Measurements from ENCODE around the gene RPUSD1.
"Not testable (repeated sequence)": the region's sequence is repeated elsewhere in the genome, so short reads cannot be mapped to it uniquely, and the experiment has no call there.

RPUSD1 gene

DNA sequence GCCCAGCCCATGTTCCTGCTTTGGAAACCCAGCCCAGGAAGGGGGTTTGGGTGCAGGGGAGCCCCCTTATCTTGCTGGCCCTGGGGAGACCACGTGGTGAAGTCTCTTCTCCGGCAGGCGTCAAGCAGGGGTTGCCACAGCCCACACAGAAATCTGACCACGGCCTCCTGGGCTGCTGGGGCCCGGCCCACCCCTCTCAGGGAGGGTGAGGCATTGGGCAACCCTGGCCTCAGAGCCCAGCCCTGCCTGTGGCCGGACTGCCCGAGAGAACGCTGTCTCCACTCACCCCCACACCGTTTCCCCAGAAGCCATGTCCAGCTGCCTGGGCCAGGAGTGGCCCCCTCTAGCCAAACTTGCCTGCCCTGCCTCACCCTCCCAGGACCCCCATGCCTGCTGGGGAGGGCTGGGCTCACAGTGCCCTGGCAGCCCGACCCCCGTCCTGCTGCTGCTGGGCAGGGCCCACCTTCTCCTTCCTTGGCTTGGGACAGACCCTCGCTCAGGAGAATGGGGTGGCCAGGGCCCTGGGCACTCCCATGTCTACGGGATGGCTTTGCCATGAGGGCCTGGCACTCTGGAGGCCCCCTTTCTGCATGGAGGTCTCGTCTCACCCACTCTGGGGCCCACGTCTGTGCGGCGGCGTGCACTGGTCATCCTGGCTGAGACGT is 6.7 kb downstream of the RPUSD1 start:
- no peak for DNase-seq

DNA sequence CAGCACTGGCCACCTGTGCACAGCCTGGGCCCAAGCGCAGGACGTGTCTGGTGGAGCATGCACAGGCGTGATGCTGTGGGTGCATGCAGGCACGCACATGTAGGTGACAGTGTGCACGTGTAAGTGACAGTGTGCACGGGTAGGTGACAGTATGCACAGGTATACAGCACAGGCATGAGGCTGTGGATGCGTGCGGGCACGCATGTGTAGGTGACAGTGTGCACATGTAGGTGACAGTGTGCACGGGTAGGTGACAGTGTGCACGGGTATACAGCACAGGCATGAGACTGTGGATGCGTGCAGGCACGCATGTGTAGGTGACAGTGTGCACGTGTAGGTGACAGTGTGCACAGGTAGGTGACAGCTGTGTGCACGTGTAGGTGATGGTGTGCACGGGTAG is 7.9 kb downstream of the RPUSD1 start:
- DNase-seq = no peak

DNA sequence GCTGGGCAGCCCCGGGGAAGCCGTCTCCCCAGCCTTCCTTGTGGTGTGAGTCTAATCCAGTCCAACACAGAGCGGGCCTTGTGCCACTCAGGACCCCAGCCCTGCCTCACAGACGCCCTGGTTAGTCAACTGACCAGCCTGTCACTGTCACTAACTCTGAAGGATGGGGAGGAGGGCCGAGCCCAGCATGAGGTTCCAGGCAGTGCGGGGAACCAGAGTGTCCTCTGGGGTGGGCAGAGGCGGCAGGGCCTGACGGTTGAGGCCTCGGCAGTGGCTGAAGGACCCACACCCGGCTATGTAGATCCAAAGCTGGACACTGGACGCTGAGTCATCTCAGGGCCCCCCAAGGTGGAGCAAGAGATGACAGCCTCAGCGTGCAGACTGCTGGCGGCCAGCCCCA is 8.6 kb downstream of the RPUSD1 start:
- DNase-seq = no peak

DNA sequence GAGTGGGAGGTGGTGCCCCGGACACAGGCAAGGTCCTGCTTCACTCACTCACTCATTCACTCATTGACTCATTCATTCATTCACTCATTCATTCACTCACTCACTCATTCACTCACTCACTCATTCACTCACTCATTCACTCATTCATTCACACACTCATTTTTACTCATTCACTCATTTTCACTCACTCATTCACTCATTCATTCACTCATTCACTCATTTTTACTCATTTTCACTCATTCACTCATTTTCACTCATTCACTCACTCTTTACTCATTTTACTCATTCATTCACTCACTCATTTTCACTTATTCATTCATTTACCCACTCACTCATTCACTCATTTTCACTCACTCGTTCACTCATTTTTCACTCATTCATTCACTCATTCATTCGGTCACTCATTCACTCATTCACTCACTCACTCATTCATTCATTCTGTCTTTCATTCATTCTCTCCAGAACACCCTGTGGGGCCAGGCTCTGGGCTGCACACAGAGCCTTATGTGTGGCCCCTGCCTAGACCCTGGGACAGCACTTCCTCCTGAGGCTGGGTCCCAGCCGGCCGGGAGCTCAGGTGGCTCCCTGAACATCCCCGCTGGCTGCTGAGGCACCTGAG is 9.2 kb downstream of the RPUSD1 start:
- no peak for DNase-seq

DNA sequence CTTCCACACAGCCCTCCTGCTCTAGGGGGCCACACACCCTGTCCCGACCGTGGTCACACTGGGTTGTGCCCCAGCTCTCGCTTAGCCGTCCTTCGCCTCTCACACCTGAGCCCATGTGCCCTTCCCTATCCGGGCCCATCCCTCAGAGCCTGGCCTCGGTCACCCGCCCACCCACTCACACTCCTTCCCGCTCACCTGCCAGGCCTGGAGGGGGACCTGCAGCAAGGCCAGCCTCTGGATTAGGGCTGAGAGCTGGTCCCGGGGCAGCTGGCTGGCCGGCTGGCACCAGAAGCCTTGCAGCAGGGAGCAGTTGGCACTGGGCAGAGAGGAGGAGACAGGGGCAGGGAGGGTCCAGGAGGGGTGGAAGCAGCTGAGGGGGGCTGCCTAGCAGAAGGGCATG is 9.7 kb downstream of the RPUSD1 start:
- no peak for DNase-seq

DNA sequence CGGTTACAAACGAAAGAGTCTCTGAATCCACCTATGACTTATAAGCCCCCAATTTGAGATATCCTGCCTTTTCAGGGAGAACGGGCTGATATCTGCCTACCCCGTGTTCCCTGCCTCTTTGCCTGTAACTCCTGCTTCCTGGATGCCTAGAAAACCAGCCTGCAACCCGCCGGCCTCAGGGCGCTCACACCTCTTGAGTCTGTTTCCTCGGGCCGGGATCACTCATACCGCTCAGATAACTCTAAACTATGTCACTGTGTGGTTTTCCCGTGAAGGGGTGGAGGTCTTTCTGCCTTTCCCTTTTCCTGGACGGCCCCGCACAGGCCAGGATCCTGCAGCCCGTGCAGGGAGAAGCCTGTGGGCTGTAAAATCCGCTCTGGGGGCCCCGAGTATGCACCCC is 10.4 kb downstream of the RPUSD1 start:
- no peak for DNase-seq

DNA sequence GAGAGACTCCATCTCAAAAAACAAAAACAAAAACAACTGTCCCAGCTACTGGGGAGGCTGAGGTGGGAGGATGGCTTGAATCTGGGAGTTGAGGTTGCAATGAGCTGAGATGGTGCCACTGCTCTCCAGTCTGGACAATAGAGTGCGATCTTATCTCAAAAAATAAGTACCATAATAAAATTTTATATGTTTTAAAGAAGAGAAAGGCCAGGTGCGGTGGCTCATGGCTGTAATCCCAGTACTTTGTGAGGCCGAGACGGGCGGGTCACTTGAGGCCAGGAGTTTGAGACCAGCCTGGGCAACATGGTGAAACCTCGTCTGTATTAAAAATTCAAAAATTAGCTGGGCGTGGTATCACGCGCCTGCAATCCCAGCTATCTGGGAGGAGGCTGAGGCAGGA is 11.4 kb downstream of the RPUSD1 start:
- no peak for DNase-seq

DNA sequence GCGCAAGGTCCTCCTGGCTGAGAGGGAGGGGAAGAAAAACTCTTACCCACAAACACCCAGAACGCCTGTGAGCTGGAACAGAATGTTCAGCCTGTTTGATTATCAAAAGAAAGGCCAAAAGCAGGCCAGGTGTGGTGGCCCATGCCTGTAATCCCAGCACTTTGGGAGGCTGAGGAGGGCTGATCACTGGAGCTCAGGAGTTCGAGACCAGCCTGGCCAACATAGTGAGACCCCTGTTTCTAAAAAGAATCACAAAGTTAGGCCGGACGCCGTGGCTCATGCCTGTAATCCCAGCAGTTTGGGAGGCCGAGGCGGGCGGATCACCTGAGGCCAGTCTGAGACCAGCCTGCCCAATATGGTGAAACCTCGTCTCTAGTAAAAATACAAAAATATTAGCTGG is 11.9 kb downstream of the RPUSD1 start:
- not testable (repeated sequence) for DNase-seq

DNA sequence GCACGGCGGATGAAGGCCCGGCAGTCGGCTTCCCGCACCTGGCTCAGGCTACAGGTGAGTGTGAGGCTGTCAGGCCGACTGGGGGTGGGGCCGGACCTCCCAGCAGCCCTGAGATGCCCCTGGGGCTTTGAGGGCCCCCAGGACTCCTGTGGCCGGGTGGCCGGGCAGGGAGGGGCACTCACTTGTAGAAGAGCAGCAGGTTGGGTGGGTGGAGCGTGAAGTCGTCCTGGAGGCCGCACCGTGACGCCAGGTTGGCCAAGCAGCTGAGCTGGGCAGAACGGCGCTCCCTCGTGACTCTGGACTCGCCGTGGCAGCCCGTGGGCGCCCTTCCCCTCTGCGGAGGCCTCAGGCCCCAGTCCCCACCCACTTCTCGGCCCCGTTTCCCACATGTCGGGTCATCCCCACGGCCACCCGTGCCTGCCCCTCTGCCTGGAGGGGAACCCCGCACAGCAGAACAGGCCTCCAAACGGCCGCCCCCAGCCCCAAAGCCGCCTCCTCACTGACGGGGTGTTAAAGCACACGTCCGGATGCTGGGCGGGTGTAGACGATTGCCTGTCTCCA is 12.9 kb downstream of the RPUSD1 start:
- DNase-seq = no peak

DNA sequence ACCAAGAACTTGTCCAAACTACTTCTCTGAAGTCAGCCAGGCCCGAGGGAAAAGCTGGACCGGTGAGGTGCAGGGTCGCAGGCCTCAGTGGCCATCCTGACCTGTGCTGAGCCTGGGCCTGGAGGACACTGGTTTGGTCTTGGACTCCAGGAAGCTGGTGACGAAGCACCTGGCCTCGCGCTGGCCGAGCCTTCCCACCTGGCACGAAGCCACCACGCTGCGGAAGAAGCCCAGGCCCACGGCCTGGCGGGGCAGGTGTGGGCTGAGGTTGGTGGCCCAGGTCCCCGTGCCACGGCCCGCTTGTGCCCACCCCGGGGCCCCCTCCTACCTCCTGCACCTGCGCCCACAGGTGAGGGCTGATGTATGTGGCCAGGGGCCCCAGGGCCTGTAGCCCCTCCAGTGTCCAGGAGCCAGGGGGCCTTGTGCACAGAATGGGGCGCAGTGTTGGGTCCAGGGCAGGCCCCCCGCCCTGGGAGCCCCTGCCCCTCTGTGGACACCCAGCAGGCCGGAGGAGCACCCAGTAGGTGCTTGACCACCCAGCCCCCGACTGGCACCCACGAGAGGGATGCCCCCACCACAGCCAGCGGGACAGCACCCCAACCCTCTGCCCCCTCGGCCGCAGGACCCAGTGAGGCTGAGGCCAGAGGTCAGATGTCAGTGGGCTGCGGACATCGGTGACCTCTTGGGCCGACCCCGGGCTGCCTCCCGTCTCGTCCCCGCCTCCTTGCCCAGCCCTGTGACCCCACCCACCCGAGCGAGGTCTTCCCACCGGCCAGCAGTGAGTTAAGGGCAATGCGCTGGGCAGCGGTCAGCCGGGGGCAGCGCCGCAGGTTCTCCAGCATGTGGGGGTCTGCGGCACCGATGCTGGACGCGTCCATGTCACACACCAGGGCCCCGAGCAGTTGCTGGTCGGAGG is 13.8 kb downstream of the RPUSD1 start:
- no peak for DNase-seq

DNA sequence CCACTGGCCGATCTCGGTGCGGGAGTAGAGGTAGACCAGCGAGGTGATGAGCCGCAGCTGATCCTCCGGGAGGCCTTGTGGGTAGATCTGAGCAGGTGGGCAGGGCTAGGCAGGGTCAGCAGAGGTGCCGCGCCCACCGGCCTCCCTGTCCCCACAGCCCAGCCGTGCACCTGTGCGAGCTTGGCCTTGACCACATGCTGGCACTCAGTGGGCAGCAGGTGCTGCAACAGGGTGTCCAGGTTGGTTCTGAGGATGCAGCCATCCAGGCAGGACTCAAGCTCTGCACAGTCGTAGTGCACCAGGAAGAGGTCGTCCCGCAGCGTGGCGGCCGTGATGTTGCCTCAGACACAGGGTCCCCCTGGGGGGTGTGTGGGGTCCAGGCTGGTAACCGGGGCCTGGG is 15.2 kb downstream of the RPUSD1 start:
- no peak for DNase-seq

DNA sequence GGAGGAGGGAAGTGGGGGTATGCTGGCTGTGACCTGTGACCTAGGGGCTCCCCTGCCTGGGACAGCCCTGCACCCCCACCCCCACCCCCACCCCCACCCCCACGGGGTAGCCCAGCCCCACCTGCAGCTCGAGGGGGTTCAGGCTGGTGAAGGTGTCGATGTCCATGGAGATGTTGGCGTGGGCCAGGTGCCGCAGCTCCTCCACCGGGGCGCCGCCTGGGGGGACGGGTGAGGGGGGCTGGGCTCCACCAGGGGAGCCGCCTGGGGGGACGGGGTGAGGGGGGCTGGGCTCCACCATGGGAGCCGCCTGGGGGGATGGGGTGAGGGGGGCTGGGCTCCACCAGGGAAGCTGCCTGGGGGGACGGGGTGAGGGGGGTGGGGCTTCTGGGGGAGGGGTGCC is 17.8 kb downstream of the RPUSD1 start:
- DNase-seq = no peak

DNA sequence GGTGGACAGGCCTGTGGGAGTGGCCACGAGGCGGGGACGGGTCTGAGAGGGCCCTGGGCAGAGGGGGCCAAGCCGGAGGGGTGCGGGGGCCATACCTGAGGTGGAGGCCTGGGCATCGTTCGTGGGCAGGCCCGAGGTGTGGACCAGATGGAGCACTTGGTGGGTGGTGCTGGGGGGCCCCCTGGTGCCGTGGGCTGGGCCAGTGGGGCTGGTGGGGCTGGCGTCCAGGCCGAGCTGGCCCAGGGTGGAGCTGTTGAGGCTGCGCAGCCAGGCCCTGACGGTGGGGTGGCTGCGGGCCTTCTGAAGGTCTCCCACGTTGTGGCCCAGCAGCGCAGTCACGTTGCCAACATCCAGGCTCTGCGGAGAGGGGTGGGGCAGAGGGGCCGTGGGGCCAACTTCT is 18.2 kb downstream of the RPUSD1 start:
- DNase-seq = no peak

DNA sequence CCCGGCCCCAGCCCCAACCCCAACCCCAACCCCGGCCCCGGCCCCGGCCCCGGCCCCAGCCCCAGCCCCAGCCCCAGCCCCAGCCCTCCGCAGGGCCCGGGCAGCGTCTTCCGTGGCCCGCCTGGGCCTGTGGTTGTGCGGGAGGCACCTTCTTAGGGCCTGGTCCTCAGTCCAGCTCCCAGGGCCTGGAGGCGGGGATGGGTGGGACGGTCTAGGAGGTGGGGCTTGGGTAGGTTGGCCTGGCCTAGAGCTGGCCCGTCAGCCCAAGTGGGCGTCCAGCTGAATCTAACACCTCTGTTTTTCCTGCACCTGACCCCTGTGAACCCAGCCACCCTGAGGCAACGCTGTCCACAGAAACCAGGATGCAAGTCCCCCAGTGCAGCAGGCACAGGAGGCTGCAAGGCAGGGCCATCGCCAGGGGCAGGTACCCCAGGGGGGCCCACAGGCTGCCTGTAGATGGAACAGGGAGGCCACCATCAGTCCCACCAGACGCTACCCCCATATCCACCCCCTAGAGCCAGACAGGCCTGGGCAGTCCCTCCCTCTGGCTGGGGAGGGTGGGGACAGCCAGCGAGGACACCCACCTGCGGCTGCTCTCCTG is 18.9 kb downstream of the RPUSD1 start:
- DNase-seq = no peak

DNA sequence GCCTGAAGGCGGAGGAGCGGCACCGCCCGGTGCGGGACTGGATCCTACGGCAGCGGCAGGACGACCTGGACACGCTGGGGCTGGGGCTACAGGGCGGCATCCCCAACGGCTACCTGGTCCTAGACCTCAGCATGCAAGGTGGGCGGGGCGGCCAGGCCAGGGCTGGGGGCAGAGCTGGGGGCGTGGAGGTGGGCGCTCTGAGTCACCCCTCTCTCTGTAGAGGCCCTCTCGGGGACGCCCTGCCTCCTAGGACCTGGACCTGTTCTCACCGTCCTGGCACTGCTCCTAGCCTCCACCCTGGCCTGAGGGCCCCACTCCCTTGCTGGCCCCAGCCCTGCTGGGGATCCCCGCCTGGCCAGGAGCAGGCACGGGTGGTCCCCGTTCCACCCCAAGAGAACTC is 19.8 kb downstream of the RPUSD1 start:
- no peak for DNase-seq

DNA sequence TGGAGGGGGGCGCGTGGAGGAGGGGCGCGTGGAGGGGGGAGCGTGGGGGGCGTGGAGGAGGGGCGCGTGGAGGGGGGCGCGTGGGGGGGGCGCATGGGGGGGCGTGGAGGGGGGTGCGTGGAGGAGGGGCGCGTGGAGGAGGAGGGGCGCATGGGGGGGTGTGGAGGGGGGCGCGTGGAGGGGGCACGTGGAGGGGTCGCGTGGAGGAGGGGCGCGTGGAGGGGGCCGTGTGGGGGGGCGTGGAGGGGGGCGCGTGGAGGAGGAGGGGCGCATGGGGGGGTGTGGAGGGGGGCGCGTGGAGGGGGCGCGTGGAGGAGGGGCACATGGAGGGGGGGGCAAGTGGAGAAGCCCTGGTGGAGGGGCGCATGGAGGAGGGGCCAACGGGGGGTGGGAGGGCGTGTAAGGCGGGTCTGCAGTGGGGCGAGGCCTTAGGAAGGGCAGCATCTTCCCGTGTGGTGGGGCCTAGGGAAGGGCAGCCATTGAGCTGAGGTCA is 20.4 kb downstream of the RPUSD1 start:
- DNase-seq = no peak

DNA sequence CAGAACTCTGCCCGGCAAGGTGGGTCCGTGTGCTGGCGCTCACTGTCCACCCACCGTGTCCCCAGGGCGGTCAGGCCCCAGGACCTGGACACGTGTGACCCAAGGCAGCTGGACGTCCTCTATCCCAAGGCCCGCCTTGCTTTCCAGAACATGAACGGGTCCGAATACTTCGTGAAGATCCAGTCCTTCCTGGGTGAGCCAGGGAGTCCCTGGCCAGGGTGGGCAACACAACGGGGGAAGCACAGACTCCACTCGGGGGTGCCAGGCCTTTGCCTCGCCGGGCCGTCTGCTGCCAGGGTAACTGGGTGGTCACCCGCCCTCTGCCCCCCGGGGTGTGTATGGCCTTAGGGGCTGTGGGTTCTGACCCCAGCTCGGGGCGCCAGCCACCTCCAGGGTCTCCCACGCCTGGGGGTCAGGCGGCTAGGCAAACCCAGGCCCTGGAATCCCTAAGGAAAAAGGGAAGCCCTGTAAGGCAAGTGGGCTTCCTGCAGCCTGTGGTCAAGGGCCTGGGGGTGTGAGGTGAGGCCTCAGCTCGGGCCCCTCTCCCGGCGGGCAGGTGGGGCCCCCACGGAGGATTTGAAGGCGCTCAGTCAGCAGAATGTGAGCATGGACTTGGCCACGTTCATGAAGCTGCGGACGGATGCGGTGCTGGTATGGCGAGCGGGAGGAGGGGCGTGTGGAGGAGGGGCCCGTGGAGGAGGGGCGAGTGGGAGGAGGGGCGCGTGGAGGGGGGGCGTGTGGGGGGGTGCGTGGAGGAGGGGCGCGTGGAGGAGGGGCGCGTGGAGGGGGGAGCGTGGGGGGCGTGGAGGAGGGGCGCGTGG is 21.2 kb downstream of the RPUSD1 start:
- DNase-seq = no peak

DNA sequence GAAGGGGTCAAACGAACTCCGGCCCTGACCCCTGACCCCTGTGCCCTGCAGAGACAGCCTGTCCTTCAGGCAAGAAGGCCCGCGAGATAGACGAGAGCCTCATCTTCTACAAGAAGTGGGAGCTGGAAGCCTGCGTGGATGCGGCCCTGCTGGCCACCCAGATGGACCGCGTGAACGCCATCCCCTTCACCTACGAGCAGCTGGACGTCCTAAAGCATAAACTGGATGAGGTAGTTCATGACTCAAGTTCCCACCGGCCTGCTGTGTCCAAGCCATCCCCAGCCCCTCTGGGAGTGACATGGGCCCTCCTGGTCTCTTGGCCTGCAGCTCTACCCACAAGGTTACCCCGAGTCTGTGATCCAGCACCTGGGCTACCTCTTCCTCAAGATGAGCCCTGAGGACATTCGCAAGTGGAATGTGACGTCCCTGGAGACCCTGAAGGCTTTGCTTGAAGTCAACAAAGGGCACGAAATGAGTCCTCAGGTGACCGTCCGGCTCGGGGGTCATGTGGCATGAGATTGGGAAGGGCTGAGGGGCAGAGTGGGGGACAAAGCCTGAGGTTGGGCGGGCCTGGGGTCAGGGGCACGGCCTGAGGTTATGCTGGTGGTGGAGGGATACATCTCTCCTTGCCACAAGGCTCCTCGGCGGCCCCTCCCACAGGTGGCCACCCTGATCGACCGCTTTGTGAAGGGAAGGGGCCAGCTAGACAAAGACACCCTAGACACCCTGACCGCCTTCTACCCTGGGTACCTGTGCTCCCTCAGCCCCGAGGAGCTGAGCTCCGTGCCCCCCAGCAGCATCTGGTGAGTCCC is 22.0 kb downstream of the RPUSD1 start:
- no peak for DNase-seq

DNA sequence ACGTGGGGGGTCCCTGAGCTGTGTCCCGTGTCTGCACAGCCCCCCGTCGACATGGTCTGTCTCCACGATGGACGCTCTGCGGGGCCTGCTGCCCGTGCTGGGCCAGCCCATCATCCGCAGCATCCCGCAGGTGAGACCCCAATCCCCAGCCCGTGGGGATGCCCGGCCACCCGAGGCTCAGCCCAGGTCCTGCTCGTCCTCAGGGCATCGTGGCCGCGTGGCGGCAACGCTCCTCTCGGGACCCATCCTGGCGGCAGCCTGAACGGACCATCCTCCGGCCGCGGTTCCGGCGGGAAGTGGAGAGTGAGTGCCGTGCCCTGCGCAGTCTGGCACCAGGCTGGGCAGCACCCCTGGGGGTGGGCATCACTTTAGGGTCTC is 22.7 kb downstream of the RPUSD1 start:
- DNase-seq = no peak

DNA sequence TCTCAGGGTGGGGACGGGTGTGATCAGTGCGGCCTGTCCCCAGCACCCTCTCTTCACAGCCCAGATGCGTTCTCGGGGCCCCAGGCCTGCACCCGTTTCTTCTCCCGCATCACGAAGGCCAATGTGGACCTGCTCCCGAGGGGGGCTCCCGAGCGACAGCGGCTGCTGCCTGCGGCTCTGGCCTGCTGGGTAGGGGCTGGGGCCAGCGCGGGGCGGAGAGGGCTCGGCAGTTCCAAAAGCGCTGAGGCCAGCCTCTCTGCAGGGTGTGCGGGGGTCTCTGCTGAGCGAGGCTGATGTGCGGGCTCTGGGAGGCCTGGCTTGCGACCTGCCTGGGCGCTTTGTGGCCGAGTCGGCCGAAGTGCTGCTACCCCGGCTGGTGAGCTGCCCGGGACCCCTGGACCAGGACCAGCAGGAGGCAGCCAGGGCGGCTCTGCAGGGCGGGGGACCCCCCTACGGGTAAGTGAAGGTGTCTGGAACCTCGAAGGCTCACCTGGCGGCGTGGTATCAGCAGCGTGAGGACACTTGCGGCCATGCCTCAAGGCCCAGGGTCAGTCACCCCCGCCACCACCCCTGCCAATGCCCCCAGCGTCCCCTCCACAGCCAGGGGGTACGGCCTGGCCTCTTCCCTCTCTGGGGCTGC is 23.2 kb downstream of the RPUSD1 start:
- DNase-seq = no peak
